A673 (cell line): ENCODE data around the gene PYY.

Source experiments
- EZH2 ChIP-seq: fragments of 200-600 bp; sonication (generic); IDR thresholded peaks from 2 replicates; pipeline ENCODE4 v1.6.1; 2017; ENCODE audit warnings: borderline replicate concordance, low read depth, mild to moderate bottlenecking, mixed read lengths, antibody characterized with exemption, low read length; ENCODE audit not compliant: poor library complexity, severe bottlenecking
- TF ChIP-seq, protein P1 (sequence below): fragments of 300-800, 200-600 bp; sonication (generic); conservative IDR thresholded peaks from 2 replicates; pipeline ENCODE4 v1.5.1; 2017; ENCODE audit warnings: low read depth, mild to moderate bottlenecking, antibody characterized with exemption, low read length, moderate library complexity, mixed read lengths

GRCh38 chr17:43953746-43954145 lies at the start of gene PYY:
- TF ChIP-seq, protein P1, sequence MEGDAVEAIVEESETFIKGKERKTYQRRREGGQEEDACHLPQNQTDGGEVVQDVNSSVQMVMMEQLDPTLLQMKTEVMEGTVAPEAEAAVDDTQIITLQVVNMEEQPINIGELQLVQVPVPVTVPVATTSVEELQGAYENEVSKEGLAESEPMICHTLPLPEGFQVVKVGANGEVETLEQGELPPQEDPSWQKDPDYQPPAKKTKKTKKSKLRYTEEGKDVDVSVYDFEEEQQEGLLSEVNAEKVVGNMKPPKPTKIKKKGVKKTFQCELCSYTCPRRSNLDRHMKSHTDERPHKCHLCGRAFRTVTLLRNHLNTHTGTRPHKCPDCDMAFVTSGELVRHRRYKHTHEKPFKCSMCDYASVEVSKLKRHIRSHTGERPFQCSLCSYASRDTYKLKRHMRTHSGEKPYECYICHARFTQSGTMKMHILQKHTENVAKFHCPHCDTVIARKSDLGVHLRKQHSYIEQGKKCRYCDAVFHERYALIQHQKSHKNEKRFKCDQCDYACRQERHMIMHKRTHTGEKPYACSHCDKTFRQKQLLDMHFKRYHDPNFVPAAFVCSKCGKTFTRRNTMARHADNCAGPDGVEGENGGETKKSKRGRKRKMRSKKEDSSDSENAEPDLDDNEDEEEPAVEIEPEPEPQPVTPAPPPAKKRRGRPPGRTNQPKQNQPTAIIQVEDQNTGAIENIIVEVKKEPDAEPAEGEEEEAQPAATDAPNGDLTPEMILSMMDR, result no peak
- no peak for TF ChIP-seq EZH2
